ENCODE measurements around the gene NTN5.

- TF ChIP-seq CTCF (IDR thresholded peaks at IDR 0.05) (no peak), POLR2A (IDR thresholded peaks at IDR 0.05) (no peak), POLR2AphosphoS5 (IDR thresholded peaks at IDR 0.05) (no peak), EP300 (IDR thresholded peaks at IDR 0.05) (no peak)
Observed at GRCh38 chr19:48635263-48635965, 37.4 kb downstream of the NTN5 start.

Measured in suprapubic skin (tissue), 4 donors.